Caco-2 (cell line): Measurements from ENCODE around the gene RGL4. TPM values are rescaled to one million over a fixed set of nuclear protein-coding genes. Genes with fewer than 3 reads are reported as not detected.
"Not testable (repeated sequence)": the region's sequence is repeated elsewhere in the genome, so short reads cannot be mapped to it uniquely, and the experiment has no call there.

Experiments used
- Bru-seq: library from RNA; stranded (reverse); fragments of 400-500 nt; gene quantifications from one replicate; lab custom pipeline; 2021; lab: Mats Ljungman, UMichigan
- BruChase-seq, 2 experiments: library from RNA; stranded (reverse); fragments of 400-500 nt; gene quantifications; one replicate each; lab custom pipeline; 2021; lab: Mats Ljungman, UMichigan
- BruUV-seq: library from RNA; stranded (reverse); fragments of 400-500 nt; replicated peaks from 2 replicates; lab custom pipeline; 2021; lab: Mats Ljungman, UMichigan
- CTCF ChIA-PET: fragments of 300-600 bp; sonication (Branson Sonifier 250); formaldehyde crosslinking; loops from one replicate; lab custom pipeline; 2022; ENCODE audit warnings: antibody characterized with exemption; lab: Charles Lee
- POLR2A ChIA-PET: fragments of 300-600 bp; sonication (Branson Sonifier 250); formaldehyde crosslinking; loops from one replicate; lab custom pipeline; 2022; ENCODE audit warnings: antibody characterized with exemption; lab: Charles Lee
- DNase-seq, 2 experiments: peaks; one replicate each; pipeline versions ENCODE4 v3.0.0 to v3.0.0-alpha.2; 2020 to 2022
- H3K27me3 ChIP-seq: replicated peaks from 2 replicates; pipeline ENCODE4 v1.6.0; 2011; ENCODE audit warnings: low read length; ENCODE audit not compliant: control insufficient read depth, insufficient read depth
- H3K36me3 ChIP-seq: 2 replicates; pipeline ENCODE4 v1.5.1; 2011; ENCODE audit warnings: low read length; ENCODE audit not compliant: control insufficient read depth, insufficient read depth
- H3K4me1 ChIP-seq: fragments of 250-450 bp; sonication (Bioruptor Pico); 2 replicates; pipeline ENCODE4 v1.5.1; 2020; ENCODE audit warnings: mild to moderate bottlenecking
- H3K4me3 ChIP-seq: 2 replicates; pipeline ENCODE4 v1.5.1; 2011; ENCODE audit warnings: low read depth, mild to moderate bottlenecking, control low read depth, low read length
- H3K9me3 ChIP-seq: fragments of 250-450 bp; sonication (Bioruptor Pico); 2 replicates; pipeline ENCODE4 v1.5.1; 2020; ENCODE audit warnings: mild to moderate bottlenecking, moderate library complexity
- H3K27ac Mint-ChIP-seq: one replicate; pipeline ENCODE4 v1.8.0; 2022; ENCODE audit warnings: mixed read lengths; ENCODE audit not compliant: unreplicated experiment
- H3K27me3 Mint-ChIP-seq: one replicate; pipeline ENCODE4 v1.8.0; 2022; ENCODE audit warnings: mixed read lengths; ENCODE audit not compliant: insufficient read depth, unreplicated experiment
- H3K36me3 Mint-ChIP-seq: one replicate; pipeline ENCODE4 v1.8.0; 2022; ENCODE audit warnings: mild to moderate bottlenecking, mixed read lengths; ENCODE audit not compliant: insufficient read depth, unreplicated experiment
- H3K4me1 Mint-ChIP-seq: one replicate; pipeline ENCODE4 v1.8.0; 2022; ENCODE audit warnings: low read depth, mixed read lengths; ENCODE audit not compliant: unreplicated experiment
- H3K4me3 Mint-ChIP-seq: one replicate; pipeline ENCODE4 v1.8.0; 2022; ENCODE audit warnings: mild to moderate bottlenecking, moderate library complexity, mixed read lengths; ENCODE audit not compliant: unreplicated experiment
- H3K9me3 Mint-ChIP-seq: one replicate; pipeline ENCODE4 v1.8.0; 2022; ENCODE audit warnings: mixed read lengths; ENCODE audit not compliant: unreplicated experiment
- CTCF ChIP-seq, 2 experiments: fragments of 200-600 bp in 1 of 2; IDR thresholded peaks; 1 replicate in 1 of 2; 2 replicates in 1 of 2; pipeline versions ENCODE4 v1.5.1 to v1.8.0; 2011 to 2022; ENCODE audit warnings: antibody characterized with exemption in 1 of 2, control low read depth in 1 of 2, inconsistent platforms in 1 of 2, low read depth in 1 of 2, low read length in 1 of 2, mild to moderate bottlenecking in 1 of 2, moderate library complexity in 1 of 2; ENCODE audit not compliant: insufficient read depth in 1 of 2, severe bottlenecking in 1 of 2, unreplicated experiment in 1 of 2
- intact Hi-C: fragments of 100-400 bp; cut with micrococcal nuclease; formaldehyde crosslinking; loops from one replicate; pipeline ENCODE4 v1.10.0; 2022; ENCODE audit not compliant: unreplicated experiment
- long read RNA-seq: library from polyadenylated mRNA; stranded (forward); transcript quantifications from one replicate; pipeline ENCODE4 v2.0.0, GENCODE V29; 2022
- total RNA-seq: library from RNA; stranded (reverse); gene quantifications from 2 replicates; pipeline ENCODE4 v1.2.3, GENCODE V29; 2022

The RGL4 gene
- not detected in 2 replicates for total RNA-seq
- not detected for Bru-seq, nascent RNA
- BruChase-seq, experiment 1, labeled RNA remaining after a 2-hour chase = not detected
- BruChase-seq, experiment 2, labeled RNA remaining after a 6-hour chase = not detected
- long read RNA-seq, partial matches to known transcripts = 0 of 2 reads
- long read RNA-seq, other reads (novel, unspliced or antisense) = 2 of 2 reads

- intact Hi-C loops = no loop called here
- Histone ChIP-seq H3K36me3 (peaks cover 4% of the 10 kb centered on the region), H3K9me3 (no peaks in the 10 kb centered on the region), H3K27me3 (no peaks in the 10 kb centered on the region), H3K4me1 (no peaks in the 10 kb centered on the region), H3K4me3 (no peak within 1 kb of the TSS)
- Mint-ChIP-seq H3K27ac (no peak within 1 kb of the TSS), H3K27me3 (no peaks in the 10 kb centered on the region), H3K9me3 (no peaks in the 10 kb centered on the region), H3K36me3 (peaks cover 19% of the 10 kb centered on the region), H3K4me1 (no peaks in the 10 kb centered on the region), H3K4me3 (no peak within 1 kb of the TSS)
- DNase-seq = no peak
- ChIA-PET POLR2A (no interaction called here), CTCF (no interaction called here)
- no peak for TF ChIP-seq CTCF (IDR thresholded peaks at IDR 0.05; ENCODE audit: insufficient read depth in 1 of 2, low read depth in 1 of 2, low read length in 1 of 2, severe bottlenecking in 1 of 2, unreplicated experiment in 1 of 2)
- BruUV-seq = TSS peak; percentile 8
Measured at GRCh38 chr22:23690713-23691112, at the start of gene RGL4. Gene RGL4 (plus strand): TSS chr22:23691013. CDS start chr22:23692031, 1,018 bp downstream.

GRCh38 chr22:23646526-23646925 lies 44.3 kb upstream of the RGL4 start:
- H3K4me3 Mint-ChIP-seq, H3K9me3 ChIP-seq, POLR2A ChIA-PET, H3K27ac Mint-ChIP-seq, H3K36me3 ChIP-seq, H3K4me1 Mint-ChIP-seq, H3K27me3 ChIP-seq, H3K9me3 Mint-ChIP-seq, H3K4me3 ChIP-seq, H3K27me3 Mint-ChIP-seq, H3K4me1 ChIP-seq, CTCF ChIA-PET, BruUV-seq, DNase-seq, H3K36me3 Mint-ChIP-seq, intact Hi-C loops: not testable (repeated sequence)

GRCh38 chr22:23649071-23649501 lies 41.7 kb upstream of the RGL4 start:
- Histone ChIP-seq H3K9me3 (no peaks in the 10 kb centered on the region), H3K4me3 (no peak overlapping the region), H3K27me3 (no peaks in the 10 kb centered on the region), H3K36me3 (no peaks in the 10 kb centered on the region), H3K4me1 (no peaks in the 10 kb centered on the region)
- POLR2A ChIA-PET = no interaction called here
- Mint-ChIP-seq H3K4me3 (no peak overlapping the region), H3K4me1 (no peaks in the 10 kb centered on the region), H3K9me3 (no peaks in the 10 kb centered on the region), H3K27ac (no peak overlapping the region), H3K36me3 (peaks cover 9% of the 10 kb centered on the region), H3K27me3 (no peaks in the 10 kb centered on the region)
- CTCF ChIA-PET = no interaction called here
- BruUV-seq = no TSS peak
- no peak for TF ChIP-seq CTCF (IDR thresholded peaks at IDR 0.05; ENCODE audit: insufficient read depth in 1 of 2, low read depth in 1 of 2, low read length in 1 of 2, severe bottlenecking in 1 of 2, unreplicated experiment in 1 of 2)
- DNase-seq = no peak
- intact Hi-C loops = no loop called here
